ENCODE results near the gene MRPS34. TPM values are rescaled to one million over a fixed set of nuclear protein-coding genes. Genes with fewer than 3 reads are reported as not detected.

MRPS34 gene
- total and polyA plus RNA-seq, 10 of the 15 experiments (the other 5 are each of a cell fraction or from before 2014, with no cell fraction given): 3.6 to 285 (median 147) TPM

DNA sequence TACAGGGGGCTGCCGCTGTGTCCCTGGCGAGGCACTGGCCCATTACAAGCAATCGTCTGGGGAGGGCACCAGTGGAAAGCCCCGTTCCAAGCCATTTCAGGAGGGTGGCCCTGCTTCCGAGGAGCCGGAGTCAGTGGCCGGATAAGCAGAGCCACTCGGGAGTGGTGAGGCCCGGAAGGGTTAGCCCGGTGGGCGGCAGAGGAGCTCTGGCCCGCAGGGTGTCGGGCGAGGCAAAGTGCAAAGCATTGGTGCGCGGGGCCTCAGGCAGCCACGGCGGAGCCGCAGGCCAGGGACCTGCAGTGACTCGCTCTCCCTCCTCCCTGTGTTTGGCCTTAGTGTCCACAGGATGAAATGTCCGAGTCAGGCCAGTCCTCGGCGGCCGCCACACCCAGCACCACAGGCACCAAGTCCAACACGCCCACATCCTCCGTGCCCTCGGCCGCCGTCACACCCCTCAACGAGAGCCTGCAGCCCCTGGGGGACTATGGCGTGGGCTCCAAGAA, 26.2 kb downstream of the MRPS34 start (continued):
- TF ChIP-seq, protein P1, sequence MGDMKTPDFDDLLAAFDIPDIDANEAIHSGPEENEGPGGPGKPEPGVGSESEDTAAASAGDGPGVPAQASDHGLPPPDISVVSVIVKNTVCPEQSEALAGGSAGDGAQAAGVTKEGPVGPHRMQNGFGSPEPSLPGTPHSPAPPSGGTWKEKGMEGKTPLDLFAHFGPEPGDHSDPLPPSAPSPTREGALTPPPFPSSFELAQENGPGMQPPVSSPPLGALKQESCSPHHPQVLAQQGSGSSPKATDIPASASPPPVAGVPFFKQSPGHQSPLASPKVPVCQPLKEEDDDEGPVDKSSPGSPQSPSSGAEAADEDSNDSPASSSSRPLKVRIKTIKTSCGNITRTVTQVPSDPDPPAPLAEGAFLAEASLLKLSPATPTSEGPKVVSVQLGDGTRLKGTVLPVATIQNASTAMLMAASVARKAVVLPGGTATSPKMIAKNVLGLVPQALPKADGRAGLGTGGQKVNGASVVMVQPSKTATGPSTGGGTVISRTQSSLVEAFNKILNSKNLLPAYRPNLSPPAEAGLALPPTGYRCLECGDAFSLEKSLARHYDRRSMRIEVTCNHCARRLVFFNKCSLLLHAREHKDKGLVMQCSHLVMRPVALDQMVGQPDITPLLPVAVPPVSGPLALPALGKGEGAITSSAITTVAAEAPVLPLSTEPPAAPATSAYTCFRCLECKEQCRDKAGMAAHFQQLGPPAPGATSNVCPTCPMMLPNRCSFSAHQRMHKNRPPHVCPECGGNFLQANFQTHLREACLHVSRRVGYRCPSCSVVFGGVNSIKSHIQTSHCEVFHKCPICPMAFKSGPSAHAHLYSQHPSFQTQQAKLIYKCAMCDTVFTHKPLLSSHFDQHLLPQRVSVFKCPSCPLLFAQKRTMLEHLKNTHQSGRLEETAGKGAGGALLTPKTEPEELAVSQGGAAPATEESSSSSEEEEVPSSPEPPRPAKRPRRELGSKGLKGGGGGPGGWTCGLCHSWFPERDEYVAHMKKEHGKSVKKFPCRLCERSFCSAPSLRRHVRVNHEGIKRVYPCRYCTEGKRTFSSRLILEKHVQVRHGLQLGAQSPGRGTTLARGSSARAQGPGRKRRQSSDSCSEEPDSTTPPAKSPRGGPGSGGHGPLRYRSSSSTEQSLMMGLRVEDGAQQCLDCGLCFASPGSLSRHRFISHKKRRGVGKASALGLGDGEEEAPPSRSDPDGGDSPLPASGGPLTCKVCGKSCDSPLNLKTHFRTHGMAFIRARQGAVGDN (IDR thresholded peaks at IDR 0.05): no peak
- no peak for TF ChIP-seq MXI1 (IDR thresholded peaks at IDR 0.05; ENCODE audit: low read depth, low read length)
- TF ChIP-seq, protein P2, sequence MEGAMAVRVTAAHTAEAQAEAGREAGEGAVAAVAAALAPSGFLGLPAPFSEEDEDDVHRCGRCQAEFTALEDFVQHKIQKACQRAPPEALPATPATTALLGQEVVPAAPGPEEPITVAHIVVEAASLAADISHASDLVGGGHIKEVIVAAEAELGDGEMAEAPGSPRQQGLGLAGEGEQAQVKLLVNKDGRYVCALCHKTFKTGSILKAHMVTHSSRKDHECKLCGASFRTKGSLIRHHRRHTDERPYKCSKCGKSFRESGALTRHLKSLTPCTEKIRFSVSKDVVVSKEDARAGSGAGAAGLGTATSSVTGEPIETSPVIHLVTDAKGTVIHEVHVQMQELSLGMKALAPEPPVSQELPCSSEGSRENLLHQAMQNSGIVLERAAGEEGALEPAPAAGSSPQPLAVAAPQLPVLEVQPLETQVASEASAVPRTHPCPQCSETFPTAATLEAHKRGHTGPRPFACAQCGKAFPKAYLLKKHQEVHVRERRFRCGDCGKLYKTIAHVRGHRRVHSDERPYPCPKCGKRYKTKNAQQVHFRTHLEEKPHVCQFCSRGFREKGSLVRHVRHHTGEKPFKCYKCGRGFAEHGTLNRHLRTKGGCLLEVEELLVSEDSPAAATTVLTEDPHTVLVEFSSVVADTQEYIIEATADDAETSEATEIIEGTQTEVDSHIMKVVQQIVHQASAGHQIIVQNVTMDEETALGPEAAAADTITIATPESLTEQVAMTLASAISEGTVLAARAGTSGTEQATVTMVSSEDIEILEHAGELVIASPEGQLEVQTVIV (IDR thresholded peaks at IDR 0.05; ENCODE audit: borderline replicate concordance, partially characterized antibody): no peak

Measured in GM12878 (cell line).